Stomach (tissue), 19 donors: ENCODE results near the gene GLRB. TPM values are rescaled to one million over a fixed set of nuclear protein-coding genes. Genes with fewer than 3 reads are reported as not detected.
A peak's percentile ranks its signal among the peaks of the same experiment; 100 is the strongest.

Experiments used
- DNase-seq, 2 donors: peaks; one replicate each; pipeline versions ENCODE4 v3.0.0 to v3.0.0-alpha.2; 2013 to 2019
- H3K27ac ChIP-seq, 5 donors: fragments of 200-600 bp in 4 of 5; sonication (generic) in 4 of 5; one replicate each; pipeline ENCODE4 v1.5.1; 2013 to 2019; ENCODE audit warnings: mild to moderate bottlenecking in 1 of 5, moderate library complexity in 1 of 5
- H3K27me3 ChIP-seq, 3 donors: fragments of 200-600 bp; sonication (generic); one replicate each; pipeline ENCODE4 v1.5.1; 2017 to 2019; ENCODE audit warnings: mixed run types in 1 of 3
- H3K36me3 ChIP-seq, 4 donors: fragments of 200-600 bp; sonication (generic); 1 replicate in 3 of 4; 2 replicates in 1 of 4; pipeline ENCODE4 v1.5.1; 2016 to 2019
- H3K4me1 ChIP-seq, 4 donors: fragments of 200-600 bp; sonication (generic); one replicate each; pipeline ENCODE4 v1.5.1; 2016 to 2019
- H3K4me3 ChIP-seq, 4 donors: fragments of 200-600 bp; sonication (generic) in 3 of 4; one replicate each; pipeline ENCODE4 v1.5.1; 2016 to 2019; ENCODE audit warnings: mild to moderate bottlenecking in 1 of 4
- H3K9me3 ChIP-seq, 4 donors: fragments of 200-600 bp; sonication (generic); one replicate each; pipeline ENCODE4 v1.5.1; 2016 to 2019
- CTCF ChIP-seq, 7 experiments: fragments of 450-650 bp in 4 of 7; fragments of 200-600 bp in 3 of 7; sonication (generic) in 3 of 7; IDR thresholded peaks; one replicate each; pipeline ENCODE4 v1.5.1; 2016 to 2019; ENCODE audit warnings: antibody characterized with exemption in 7 of 7, control low read depth in 2 of 7, mild to moderate bottlenecking in 1 of 7
- EP300 ChIP-seq: sonication (generic); formaldehyde crosslinking; IDR thresholded peaks from one replicate; pipeline ENCODE4 v1.6.1; 2017; ENCODE audit warnings: antibody characterized with exemption
- POLR2A ChIP-seq, 4 donors: fragments of 450-650 bp; IDR thresholded peaks; one replicate each; pipeline ENCODE4 v1.6.1; 2016; ENCODE audit warnings: antibody characterized with exemption in 4 of 4, control low read depth in 2 of 4, mild to moderate bottlenecking in 1 of 4, moderate library complexity in 1 of 4
- POLR2AphosphoS5 ChIP-seq, 3 donors: sonication (generic); formaldehyde crosslinking; IDR thresholded peaks; one replicate each; pipeline ENCODE4 v1.6.1; 2016; ENCODE audit warnings: antibody characterized with exemption in 3 of 3
- WGBS, 5 donors: extraction: QIAGEN DNeasy Blood & Tissue Kit in 3 of 5; methylation state at CpG; one replicate each; pipeline versions ENCODE4 v1.1.5 to v1.1.7; 2013 to 2018; 5-methylcytosine and 5-hydroxymethylcytosine counted together
- intact Hi-C: fragments of 100-400 bp; cut with DNase I; formaldehyde crosslinking; loops from one replicate; pipeline ENCODE4 v1.15.1; 2023; ENCODE audit warnings: low total_unique reads
- long read RNA-seq, 10 donors: transcript quantifications; one replicate each; lab custom pipeline, GENCODE V29; 2026
- polyA plus RNA-seq, 3 donors: library from polyadenylated mRNA; stranded (reverse); fragments of 200-250 nt; gene quantifications; one replicate each; pipeline ENCODE4 v1.2.3, GENCODE V29; 2013
- total RNA-seq, 5 donors: library from RNA; depleted of rRNA; stranded (reverse); fragments of >200 nt; gene quantifications; one replicate each; pipeline versions ENCODE4 v1.1.0 to v1.2.3, GENCODE V29; 2014 to 2016
- donor health status: healthy with polysubstance abuse.
- donor health status: Bipolar disorder and iron deficiency.
- donor health status: healthy.

The GLRB gene
- 10 to 100 TPM in 1 of 5 donors, 1 to 10 TPM in 3, not detected in 1; 5.1 to 12.1 (median 6.0) TPM for total RNA-seq
- 1 to 10 TPM; 1.6 to 3.1 (median 2.5) TPM for polyA plus RNA-seq
- long read RNA-seq, donor 1 = 0 reads
- long read RNA-seq, donor 2, partial matches to known transcripts = 0 of 1 reads
- long read RNA-seq, donor 2, other reads (novel, unspliced or antisense) = 0 of 1 reads
- long read RNA-seq, donor 3, partial matches to known transcripts = 0 of 1 reads
- long read RNA-seq, donor 3, other reads (novel, unspliced or antisense) = 0 of 1 reads
- long read RNA-seq, donor 4 = 0 reads
- long read RNA-seq, donor 5, partial matches to known transcripts = 0 of 1 reads
- long read RNA-seq, donor 5, other reads (novel, unspliced or antisense) = 0 of 1 reads
- long read RNA-seq, donor 6, partial matches to known transcripts = 0 of 3 reads
- long read RNA-seq, donor 6, other reads (novel, unspliced or antisense) = 0 of 3 reads
- long read RNA-seq, donor 7, partial matches to known transcripts = 0 of 3 reads
- long read RNA-seq, donor 7, other reads (novel, unspliced or antisense) = 0 of 3 reads
- long read RNA-seq, donor 8, partial matches to known transcripts = 0 of 2 reads
- long read RNA-seq, donor 8, other reads (novel, unspliced or antisense) = 0 of 2 reads
- long read RNA-seq, donor 9 = 0 reads
- long read RNA-seq, donor 10 = 0 reads

GRCh38 chr4:157075811-157076577, at the start of gene GLRB:
Gene GLRB, plus strand, starts transcription at chr4:157076150. Its CDS starts 1,875 bp downstream, at chr4:157078025.
- intact Hi-C loops = no loop called here
- peak in 1 of 2 donors; percentile 76 for DNase-seq
- no peaks in the 10 kb centered on the region for H3K9me3 ChIP-seq
- no peak for TF ChIP-seq POLR2A (IDR thresholded peaks at IDR 0.05)
- TF ChIP-seq CTCF (IDR thresholded peaks at IDR 0.05) = no peak
- no peak for TF ChIP-seq EP300
- TF ChIP-seq POLR2AphosphoS5 (IDR thresholded peaks at IDR 0.05) = no peak
- H3K4me1 ChIP-seq = peaks cover 0 to 4% (median 2%) of the 10 kb centered on the region in 4 donors
- WGBS, 5 donors = 1 to 5% (median 3%) methylated on average over 50 to 84 of the region's 84 CpGs
- peak within 1 kb of the TSS in 3 of 5 donors; percentile 26 to 72 (median 64) for H3K27ac ChIP-seq
- no peaks in the 10 kb centered on the region for H3K36me3 ChIP-seq
- H3K4me3 ChIP-seq = peak within 1 kb of the TSS; percentile 65 to 92 (median 74)
- peaks cover 0 to 8% (median 7%) of the 10 kb centered on the region in 3 donors for H3K27me3 ChIP-seq

- no peak overlapping the region for H3K4me3 ChIP-seq
- H3K27ac ChIP-seq = no peak overlapping the region
- TF ChIP-seq POLR2AphosphoS5 (IDR thresholded peaks at IDR 0.05) (no peak), EP300 (no peak), CTCF (IDR thresholded peaks at IDR 0.05) (no peak), POLR2A (IDR thresholded peaks at IDR 0.05) (no peak)
- no peaks in the 10 kb centered on the region for H3K27me3 ChIP-seq
- H3K9me3 ChIP-seq = no peaks in the 10 kb centered on the region
- no peaks in the 10 kb centered on the region for H3K36me3 ChIP-seq
- DNase-seq = peak in 1 of 2 donors; percentile 9
- H3K4me1 ChIP-seq = no peaks in the 10 kb centered on the region
- intact Hi-C loops = no loop called here
Measured at GRCh38 chr4:157035471-157035870, 40.5 kb upstream of the GLRB start.

GRCh38 chr4:157040405-157040804, 35.5 kb upstream of the GLRB start:
- Histone ChIP-seq H3K4me1 (peaks cover 0 to 3% (median 0%) of the 10 kb centered on the region in 4 donors), H3K27me3 (no peaks in the 10 kb centered on the region), H3K9me3 (no peaks in the 10 kb centered on the region), H3K4me3 (no peak overlapping the region), H3K27ac (no peak overlapping the region), H3K36me3 (no peaks in the 10 kb centered on the region)
- intact Hi-C loops = no loop called here
- no peak for TF ChIP-seq POLR2AphosphoS5 (IDR thresholded peaks at IDR 0.05)
- no peak for TF ChIP-seq EP300
- TF ChIP-seq POLR2A (IDR thresholded peaks at IDR 0.05) = no peak
- no peak for TF ChIP-seq CTCF (IDR thresholded peaks at IDR 0.05)
- no peak for DNase-seq

GRCh38 chr4:157043131-157043530, 32.8 kb upstream of the GLRB start:
- TF ChIP-seq POLR2AphosphoS5 (IDR thresholded peaks at IDR 0.05) (no peak), CTCF (IDR thresholded peaks at IDR 0.05) (no peak), POLR2A (IDR thresholded peaks at IDR 0.05) (no peak), EP300 (no peak)
- peak in 1 of 2 donors; percentile 4 for DNase-seq
- 29 to 46% (median 34%) methylated on average over 2 of the region's 2 CpGs for WGBS, 5 donors

More at GRCh38 chr4:157043131-157043530, 32.8 kb upstream of the GLRB start:
- Histone ChIP-seq H3K9me3 (no peaks in the 10 kb centered on the region), H3K27me3 (no peaks in the 10 kb centered on the region), H3K4me3 (no peak overlapping the region), H3K36me3 (no peaks in the 10 kb centered on the region), H3K27ac (no peak overlapping the region), H3K4me1 (peaks cover 0 to 6% (median 0%) of the 10 kb centered on the region in 4 donors)
- intact Hi-C loops = no loop called here
